ENCODE results near the gene MED12L. TPM values are rescaled to one million over a fixed set of nuclear protein-coding genes. Genes with fewer than 3 reads are reported as not detected.
"Not testable (repeated sequence)": the region's sequence is repeated elsewhere in the genome, so short reads cannot be mapped to it uniquely, and the experiment has no call there.

MED12L gene
- polyA plus RNA-seq, 3 donors: 0.03 to 0.09 TPM; not detected in 1

GRCh38 chr3:151367448-151367847 is 282.0 kb downstream of the MED12L start:
- WGBS, 3 donors: 62 to 89% (median 72%) methylated on average over 5 of the region's 5 CpGs
- H3K27ac ChIP-seq (ENCODE audit: low read depth, low read length): no peak overlapping the region

GRCh38 chr3:151371526-151371925 is 286.1 kb downstream of the MED12L start:
- H3K27ac ChIP-seq (ENCODE audit: low read depth, low read length): no peak overlapping the region

GRCh38 chr3:151372063-151372820 is 286.8 kb downstream of the MED12L start:
- H3K27ac ChIP-seq (ENCODE audit: low read depth, low read length): no peak overlapping the region
- WGBS, 3 donors: 82 to 94% (median 91%) methylated on average over 4 of the region's 4 CpGs

GRCh38 chr3:151377768-151378385 is 292.4 kb downstream of the MED12L start:
- 81 to 88% (median 86%) methylated on average over 8 of the region's 8 CpGs for WGBS, 3 donors
- no peak overlapping the region for H3K27ac ChIP-seq (ENCODE audit: low read depth, low read length)

- WGBS, 3 donors: 71 to 74% (median 74%) methylated on average over 4 of the region's 4 CpGs
- H3K27ac ChIP-seq (ENCODE audit: low read depth, low read length): no peak overlapping the region
Measured at GRCh38 chr3:151379083-151379734, 293.7 kb downstream of the MED12L start.

GRCh38 chr3:151382671-151383070 is 297.2 kb downstream of the MED12L start:
- 88 to 94% (median 93%) methylated on average over 5 of the region's 5 CpGs for WGBS, 3 donors
- no peak overlapping the region for H3K27ac ChIP-seq (ENCODE audit: low read depth, low read length)

GRCh38 chr3:151383111-151383510 is 297.6 kb downstream of the MED12L start:
- 57 to 91% (median 87%) methylated on average over 2 of the region's 2 CpGs for WGBS, 3 donors
- no peak overlapping the region for H3K27ac ChIP-seq (ENCODE audit: low read depth, low read length)

- 29 to 50% (median 39%) methylated on average over 3 of the region's 3 CpGs for WGBS, 3 donors
- no peak overlapping the region for H3K27ac ChIP-seq (ENCODE audit: low read depth, low read length)
Measured at GRCh38 chr3:151383956-151384355, 298.5 kb downstream of the MED12L start.

GRCh38 chr3:151384741-151385174 is 299.3 kb downstream of the MED12L start, which contains the start of gene P2RY12:
Gene P2RY12, minus strand, starts transcription at chr3:151384753. Its CDS starts 45,908 bp downstream, at chr3:151338845.
- 47 to 82% (median 50%) methylated on average over 4 of the region's 4 CpGs for WGBS, 3 donors
- peak within 1 kb of the TSS; percentile 66 for H3K27ac ChIP-seq (ENCODE audit: low read depth, low read length)

GRCh38 chr3:151386056-151386455 is 300.6 kb downstream of the MED12L start:
- H3K27ac ChIP-seq (ENCODE audit: low read depth, low read length): no peak overlapping the region
- WGBS, 3 donors: 79 to 97% (median 92%) methylated on average over 4 of the region's 4 CpGs

- WGBS, 3 donors: 74 to 87% (median 74%) methylated on average over 5 of the region's 5 CpGs
- H3K27ac ChIP-seq (ENCODE audit: low read depth, low read length): no peak overlapping the region
Measured at GRCh38 chr3:151387432-151387831, 302.0 kb downstream of the MED12L start.

- H3K27ac ChIP-seq (ENCODE audit: low read depth, low read length): no peak overlapping the region
- WGBS, 3 donors: 66 to 92% (median 67%) methylated on average over 9 of the region's 9 CpGs
Measured at GRCh38 chr3:151387842-151388241, 302.4 kb downstream of the MED12L start.

GRCh38 chr3:151391720-151392119 is 306.3 kb downstream of the MED12L start:
- no peak overlapping the region for H3K27ac ChIP-seq (ENCODE audit: low read depth, low read length)
- 56 to 69% (median 59%) methylated on average over 2 of the region's 2 CpGs for WGBS, 3 donors

- H3K27ac ChIP-seq (ENCODE audit: low read depth, low read length): not testable (repeated sequence)
- 77 to 96% (median 92%) methylated on average over 3 of the region's 3 CpGs for WGBS, 3 donors
Measured at GRCh38 chr3:151392191-151392590, 306.7 kb downstream of the MED12L start.

- WGBS, 3 donors: 42 to 68% (median 58%) methylated on average over 3 of the region's 3 CpGs
- H3K27ac ChIP-seq (ENCODE audit: low read depth, low read length): no peak overlapping the region
Measured at GRCh38 chr3:151393146-151393830, 307.8 kb downstream of the MED12L start.

- H3K27ac ChIP-seq (ENCODE audit: low read depth, low read length): no peak overlapping the region
Measured at GRCh38 chr3:151393941-151394340, 308.5 kb downstream of the MED12L start.

GRCh38 chr3:151394611-151395010 is 309.1 kb downstream of the MED12L start:
- 83 to 93% (median 90%) methylated on average over 8 of the region's 8 CpGs for WGBS, 3 donors
- no peak overlapping the region for H3K27ac ChIP-seq (ENCODE audit: low read depth, low read length)

More at GRCh38 chr3:151393941-151394340, 308.5 kb downstream of the MED12L start:
- WGBS, 3 donors: 57 to 66% (median 63%) methylated on average over 4 of the region's 4 CpGs

GRCh38 chr3:151395806-151396205 is 310.3 kb downstream of the MED12L start:
- H3K27ac ChIP-seq (ENCODE audit: low read depth, low read length): no peak overlapping the region
- 77 to 91% (median 83%) methylated on average over 3 of the region's 3 CpGs for WGBS, 3 donors

- WGBS, 3 donors: 64 to 87% (median 66%) methylated on average over 5 of the region's 5 CpGs
Measured at GRCh38 chr3:151398895-151399294, 313.4 kb downstream of the MED12L start.

More at GRCh38 chr3:151398895-151399294, 313.4 kb downstream of the MED12L start:
- no peak overlapping the region for H3K27ac ChIP-seq (ENCODE audit: low read depth, low read length)
